Cardiac fibroblast (primary cell): ENCODE data around the gene NUAK1.

Experiments
- DNase-seq, 2 donors: peaks; one replicate each; pipeline versions ENCODE4 v3.0.0 to v3.0.0-alpha.2; 2010; ENCODE audit warnings: low read depth in 2 of 2
- H3K4me3 ChIP-seq, 2 donors: replicated peaks in 1 of 2; 1 replicate in 1 of 2; 2 replicates in 1 of 2; pipeline ENCODE4 v1.5.1; 2011; ENCODE audit warnings: low read depth in 2 of 2, low read length in 2 of 2, mild to moderate bottlenecking in 2 of 2, moderate library complexity in 1 of 2
- TF ChIP-seq, protein P1 (sequence below): IDR thresholded peaks from one replicate; pipeline ENCODE4 v1.5.1; 2011; ENCODE audit warnings: low read depth, mild to moderate bottlenecking, low read length, inconsistent platforms

The NUAK1 gene

DNA sequence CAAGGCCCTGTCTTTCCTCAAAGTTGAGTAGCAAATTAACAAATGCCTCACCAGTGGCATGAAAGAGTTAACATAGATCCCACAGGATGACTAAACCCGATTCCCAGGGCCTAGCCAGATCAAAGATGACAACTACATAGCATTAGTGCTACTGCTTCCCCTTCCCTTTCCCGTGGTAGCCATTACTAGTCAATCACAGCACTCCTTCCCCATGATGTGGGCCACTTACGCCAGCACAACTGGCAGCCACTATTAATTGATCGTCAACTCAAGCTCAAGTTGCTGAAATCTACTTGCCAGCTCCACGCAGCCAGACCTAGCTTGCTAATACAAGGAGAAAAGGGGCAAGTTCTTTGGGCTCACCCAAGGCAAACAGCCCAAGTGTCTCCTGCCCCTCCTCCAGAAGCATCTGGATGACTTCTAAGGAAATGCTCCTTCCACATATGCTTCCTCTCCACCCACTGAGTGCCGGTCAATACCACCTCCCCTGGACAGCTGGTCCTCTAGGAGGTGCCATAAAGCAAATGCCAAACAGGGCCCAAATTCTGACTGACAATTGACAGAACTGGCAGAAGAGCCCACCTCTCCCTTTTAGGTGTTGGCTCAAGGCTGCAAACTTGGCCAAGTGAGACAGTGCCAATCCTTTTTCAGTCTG, 72.6 kb downstream of the NUAK1 start:
- H3K4me3 ChIP-seq = no peak overlapping the region
- no peak for DNase-seq
- TF ChIP-seq, protein P1, sequence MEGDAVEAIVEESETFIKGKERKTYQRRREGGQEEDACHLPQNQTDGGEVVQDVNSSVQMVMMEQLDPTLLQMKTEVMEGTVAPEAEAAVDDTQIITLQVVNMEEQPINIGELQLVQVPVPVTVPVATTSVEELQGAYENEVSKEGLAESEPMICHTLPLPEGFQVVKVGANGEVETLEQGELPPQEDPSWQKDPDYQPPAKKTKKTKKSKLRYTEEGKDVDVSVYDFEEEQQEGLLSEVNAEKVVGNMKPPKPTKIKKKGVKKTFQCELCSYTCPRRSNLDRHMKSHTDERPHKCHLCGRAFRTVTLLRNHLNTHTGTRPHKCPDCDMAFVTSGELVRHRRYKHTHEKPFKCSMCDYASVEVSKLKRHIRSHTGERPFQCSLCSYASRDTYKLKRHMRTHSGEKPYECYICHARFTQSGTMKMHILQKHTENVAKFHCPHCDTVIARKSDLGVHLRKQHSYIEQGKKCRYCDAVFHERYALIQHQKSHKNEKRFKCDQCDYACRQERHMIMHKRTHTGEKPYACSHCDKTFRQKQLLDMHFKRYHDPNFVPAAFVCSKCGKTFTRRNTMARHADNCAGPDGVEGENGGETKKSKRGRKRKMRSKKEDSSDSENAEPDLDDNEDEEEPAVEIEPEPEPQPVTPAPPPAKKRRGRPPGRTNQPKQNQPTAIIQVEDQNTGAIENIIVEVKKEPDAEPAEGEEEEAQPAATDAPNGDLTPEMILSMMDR = no peak

DNA sequence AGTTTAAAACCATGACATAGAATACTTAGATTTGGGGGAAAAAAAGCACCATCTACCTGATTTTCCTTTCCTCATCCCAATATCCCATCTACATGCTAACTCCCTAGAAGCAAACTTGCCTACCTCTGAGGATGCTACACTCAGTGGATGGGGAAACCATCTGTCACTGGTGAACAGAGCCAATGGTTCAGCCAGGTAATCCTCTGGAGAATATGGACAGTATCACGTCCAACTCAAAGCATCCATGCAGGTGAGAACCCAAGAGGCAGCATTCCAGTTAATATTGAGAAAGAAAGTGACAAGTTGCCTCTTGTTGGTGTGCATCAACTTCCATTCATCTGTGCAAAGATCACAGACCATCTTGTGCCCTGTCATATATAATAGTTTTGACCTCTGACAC, 73.2 kb downstream of the NUAK1 start:
- no peak overlapping the region for H3K4me3 ChIP-seq
- TF ChIP-seq, protein P1 = no peak
- DNase-seq = no peak

- no peak for DNase-seq
- H3K4me3 ChIP-seq = no peak overlapping the region
- TF ChIP-seq, protein P1 = no peak
Observed at GRCh38 chr12:106064721-106065021, 74.1 kb downstream of the NUAK1 start.

GRCh38 chr12:106063826-106064720, 74.7 kb downstream of the NUAK1 start:
- TF ChIP-seq, protein P1 = no peak

DNA sequence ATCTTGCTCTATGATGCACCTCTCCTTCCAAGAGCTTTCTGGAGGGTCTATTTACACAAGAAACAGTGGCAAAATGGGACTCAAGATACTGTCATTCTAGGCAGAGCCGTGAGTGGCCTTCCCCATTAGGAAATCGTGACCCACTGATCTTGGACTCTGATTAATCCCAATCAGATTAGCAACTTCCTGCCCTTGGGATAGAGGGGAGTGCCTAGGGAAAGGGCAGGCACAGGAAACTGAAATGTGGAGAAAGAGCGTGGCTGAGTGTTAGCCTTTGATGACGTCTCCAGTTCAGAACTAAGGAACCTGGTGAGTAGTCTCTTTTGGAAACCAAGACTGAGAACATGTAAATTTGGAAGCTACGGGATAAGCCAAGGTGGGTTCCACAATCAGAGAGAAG, 76.1 kb downstream of the NUAK1 start:
- TF ChIP-seq, protein P1 = no peak
- DNase-seq = no peak
- no peak overlapping the region for H3K4me3 ChIP-seq

More at GRCh38 chr12:106063826-106064720, 74.7 kb downstream of the NUAK1 start:
- no peak overlapping the region for H3K4me3 ChIP-seq
- no peak for DNase-seq

DNA sequence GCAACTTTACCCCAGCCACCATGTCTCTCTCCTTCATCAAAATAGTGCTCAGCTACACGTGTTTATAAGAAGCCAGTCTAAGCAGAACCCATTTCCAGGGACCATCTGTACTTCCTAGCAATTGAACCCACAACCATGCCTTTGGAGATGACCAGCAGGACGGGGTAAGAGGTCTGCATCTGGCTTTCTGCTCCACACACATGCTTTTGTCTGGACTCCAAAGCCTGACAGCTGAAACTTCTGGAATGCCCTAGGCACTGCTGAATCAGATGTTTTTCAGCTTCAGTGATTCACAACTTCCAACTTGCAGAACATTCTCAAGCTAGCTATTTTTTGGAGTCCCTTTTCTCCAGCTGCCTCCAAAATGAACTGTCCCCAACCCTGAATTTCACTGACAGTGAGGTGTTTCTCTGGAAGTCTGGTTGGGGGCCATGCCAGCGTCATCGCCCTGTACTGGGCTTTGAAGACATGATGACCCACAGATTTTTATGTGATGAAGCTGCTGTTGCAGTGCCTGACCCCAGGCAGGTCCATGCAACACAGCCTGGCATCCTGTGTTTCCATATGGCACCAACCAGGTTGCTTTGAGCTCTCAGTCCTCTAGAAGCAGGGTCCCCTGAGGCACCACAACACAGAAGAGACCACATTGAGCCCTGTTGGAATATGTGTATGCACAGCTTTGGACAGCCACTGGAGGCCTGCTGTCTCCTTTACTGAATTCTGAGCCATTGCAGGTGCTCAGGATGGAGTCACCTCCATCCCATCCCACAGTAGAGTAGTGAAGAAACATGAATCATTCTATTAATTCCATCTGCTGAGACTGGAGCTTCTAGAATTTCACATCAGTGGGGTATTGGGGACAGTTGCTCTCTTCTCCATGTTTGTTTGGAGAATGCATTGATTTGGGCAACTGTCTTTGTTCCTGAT, 80.2 kb downstream of the NUAK1 start:
- TF ChIP-seq, protein P1 = no peak
- DNase-seq = peak; percentile 54 to 73
- no peak overlapping the region for H3K4me3 ChIP-seq
